Suppressor macrophage treated with lipopolysaccharide for 4 hours (primary cell): ENCODE data around the gene S100A16.
A peak's percentile ranks its signal among the peaks of the same experiment; 100 is the strongest.

Source experiments
- DNase-seq: peaks from one replicate; pipeline ENCODE4 v3.0.0-alpha.2; 2020

S100A16 gene

GRCh38 chr1:153635872-153636271 lies 22.9 kb upstream of the S100A16 start:
- no peak for DNase-seq

- DNase-seq, result peak; percentile 99
Observed at GRCh38 chr1:153633754-153634665, 21.1 kb upstream of the S100A16 start, which contains the start of gene CHTOP. CHTOP (plus strand) TSS chr1:153634066; CDS start chr1:153636589, 2,523 bp downstream.

- DNase-seq, result no peak
Observed at GRCh38 chr1:153633161-153633753, 20.3 kb upstream of the S100A16 start.

GRCh38 chr1:153631047-153632022 lies 18.4 kb upstream of the S100A16 start:
- DNase-seq, result no peak

- DNase-seq, result no peak
Observed at GRCh38 chr1:153630384-153630783, 17.4 kb upstream of the S100A16 start.

GRCh38 chr1:153629971-153630370 lies 17.0 kb upstream of the S100A16 start:
- no peak for DNase-seq

GRCh38 chr1:153629343-153629665 lies 16.4 kb upstream of the S100A16 start:
- DNase-seq, result no peak

GRCh38 chr1:153628638-153629342 lies 15.9 kb upstream of the S100A16 start:
- DNase-seq, result no peak

- no peak for DNase-seq
Observed at GRCh38 chr1:153627715-153628626, 15.0 kb upstream of the S100A16 start, which contains the start of gene S100A1. S100A1 (plus strand) TSS chr1:153628434; CDS start chr1:153630522, 2,088 bp downstream.

GRCh38 chr1:153626904-153627714 lies 14.2 kb upstream of the S100A16 start, which contains the start of gene S100A13:
S100A13 (minus strand) TSS chr1:153627505; CDS start chr1:153626472, 1,033 bp downstream.
- no peak for DNase-seq

- DNase-seq, result no peak
Observed at GRCh38 chr1:153626477-153626903, 13.6 kb upstream of the S100A16 start.

- DNase-seq, result no peak
Observed at GRCh38 chr1:153624965-153625611, 12.2 kb upstream of the S100A16 start.

- peak; percentile 82 for DNase-seq
Observed at GRCh38 chr1:153623101-153623500, 10.2 kb upstream of the S100A16 start.

GRCh38 chr1:153619171-153619570 lies 6.2 kb upstream of the S100A16 start:
- no peak for DNase-seq

GRCh38 chr1:153617663-153618062 lies 4.7 kb upstream of the S100A16 start:
- DNase-seq, result peak; percentile 78

GRCh38 chr1:153616917-153617311 lies 4.0 kb upstream of the S100A16 start:
- no peak for DNase-seq

- DNase-seq, result peak; percentile 44
Observed at GRCh38 chr1:153616144-153616916, 3.4 kb upstream of the S100A16 start, which contains the start of gene S100A14. S100A14 (minus strand) TSS chr1:153616325; CDS start chr1:153615858, 467 bp downstream.

GRCh38 chr1:153615406-153615805 lies 2.5 kb upstream of the S100A16 start:
- no peak for DNase-seq

GRCh38 chr1:153614906-153615305 lies 2.0 kb upstream of the S100A16 start:
- no peak for DNase-seq
